HepG2 (cell line): Measurements from ENCODE around the gene PRM2. TPM values are rescaled to one million over a fixed set of nuclear protein-coding genes. Genes with fewer than 3 reads are reported as not detected.
A peak's percentile ranks its signal among the peaks of the same experiment; 100 is the strongest.

Source experiments
- BCL6 ChIP-seq: IDR thresholded peaks from 2 replicates; pipeline ENCODE4 v1.6.1; 2016; ENCODE audit warnings: missing genetic modification reagents, missing compliant biosample characterization
- BORCS8-MEF2B ChIP-seq: sonication (generic); formaldehyde crosslinking; IDR thresholded peaks from 2 replicates; pipeline ENCODE4 v1.8.0; 2022; ENCODE audit warnings: mild to moderate bottlenecking, missing genetic modification reagents
- DRAP1 ChIP-seq: IDR thresholded peaks from 2 replicates; pipeline ENCODE4 v1.6.1; 2016; ENCODE audit warnings: missing genetic modification reagents, missing compliant biosample characterization
- FLYWCH1 ChIP-seq: sonication (generic); formaldehyde crosslinking; IDR thresholded peaks from 2 replicates; pipeline ENCODE4 v1.8.1; 2023; ENCODE audit warnings: mild to moderate bottlenecking, missing genetic modification reagents
- FOXA1 ChIP-seq, 2 experiments: fragments of 450-650 bp in 1 of 2; sonication (generic) in 1 of 2; formaldehyde crosslinking in 1 of 2; IDR thresholded peaks; 2 replicates each; pipeline versions ENCODE4 v1.4.0 to v1.6.1; 2016 to 2020; ENCODE audit warnings: missing genetic modification reagents in 1 of 2
- IKZF4 ChIP-seq: sonication (generic); formaldehyde crosslinking; IDR thresholded peaks from 2 replicates; pipeline ENCODE4 v1.5.1; 2020; ENCODE audit warnings: borderline replicate concordance, mild to moderate bottlenecking, low read depth, missing genetic modification reagents; ENCODE audit errors: not compliant biosample characterization
- MYC ChIP-seq: sonication (generic); formaldehyde crosslinking; IDR thresholded peaks from 2 replicates; pipeline ENCODE4 v1.9.0; 2021; ENCODE audit warnings: missing genetic modification reagents, borderline replicate concordance
- POLR2AphosphoS5 ChIP-seq: IDR thresholded peaks from 2 replicates; pipeline ENCODE4 v1.6.1; 2012; ENCODE audit warnings: low read depth, low read length
- RFXAP ChIP-seq: sonication (generic); formaldehyde crosslinking; IDR thresholded peaks from 2 replicates; pipeline ENCODE4 v1.4.0; 2020; ENCODE audit warnings: missing genetic modification reagents, borderline replicate concordance
- TAF15 ChIP-seq: fragments of 200-400 bp; formaldehyde crosslinking; IDR thresholded peaks from one replicate; pipeline ENCODE4 v1.6.1; 2018; ENCODE audit warnings: mild to moderate bottlenecking, low read depth, low read length; ENCODE audit not compliant: poor library complexity, severe bottlenecking
- TP53 ChIP-seq: sonication (generic); formaldehyde crosslinking; conservative IDR thresholded peaks from 2 replicates; pipeline ENCODE4 v1.4.0; 2020; ENCODE audit warnings: missing genetic modification reagents
- ZIK1 ChIP-seq: sonication (generic); formaldehyde crosslinking; IDR thresholded peaks from 2 replicates; pipeline ENCODE4 v1.5.0; 2020; ENCODE audit warnings: mild to moderate bottlenecking, low read depth, missing genetic modification reagents, borderline replicate concordance
- ZNF263 ChIP-seq: sonication (generic); formaldehyde crosslinking; IDR thresholded peaks from 2 replicates; pipeline ENCODE4 v1.4.0; 2020; ENCODE audit warnings: missing genetic modification reagents
- ZNF282 ChIP-seq: fragments of 450-650 bp; IDR thresholded peaks from 2 replicates; pipeline ENCODE4 v1.6.1; 2018; ENCODE audit not compliant: partially characterized antibody
- ZNF335 ChIP-seq: sonication (generic); formaldehyde crosslinking; IDR thresholded peaks from 2 replicates; pipeline ENCODE4 v1.4.0; 2020; ENCODE audit warnings: missing genetic modification reagents
- ZNF432 ChIP-seq: sonication (generic); formaldehyde crosslinking; IDR thresholded peaks from 2 replicates; pipeline ENCODE4 v1.5.0; 2020; ENCODE audit warnings: missing genetic modification reagents, mild to moderate bottlenecking, borderline replicate concordance
- ZNF629 ChIP-seq: sonication (generic); formaldehyde crosslinking; conservative IDR thresholded peaks from 2 replicates; pipeline ENCODE4 v1.5.0; 2020; ENCODE audit warnings: missing genetic modification reagents
- ZNF644 ChIP-seq: IDR thresholded peaks from 2 replicates; pipeline ENCODE4 v1.6.1; 2016; ENCODE audit warnings: low read depth
- polyA plus RNA-seq, 8 experiments: library from polyadenylated mRNA; depleted of rRNA in 3 of 8; stranded (reverse) in 7 of 8; unstranded in 1 of 8; fragments of >200 nt; fragmentation: Illumina TruSeq in 4 of 8; extraction: Trizol in 4 of 8; gene quantifications; 2 replicates each; pipeline versions ENCODE4 v1.2.1 to v1.2.3, GENCODE V29; 2011 to 2016; ENCODE audit warnings: low read depth in 4 of 8, missing spikeins in 1 of 8, mixed read lengths in 1 of 8; ENCODE audit not compliant: insufficient read depth in 1 of 8
- total RNA-seq, 5 experiments: library from RNA; depleted of rRNA; stranded (reverse); fragments of >200 nt; fragmentation: Illumina TruSeq; extraction: Trizol; gene quantifications; 2 replicates each; pipeline ENCODE4 v1.2.3, GENCODE V29; 2016; ENCODE audit warnings: low read depth in 1 of 5
- TF ChIP-seq, protein P1 (sequence below): sonication (generic); formaldehyde crosslinking; IDR thresholded peaks from 2 replicates; pipeline ENCODE4 v1.5.0; 2020; ENCODE audit warnings: mild to moderate bottlenecking, missing genetic modification reagents
- TF ChIP-seq, protein P2 (sequence below): sonication (generic); formaldehyde crosslinking; IDR thresholded peaks from 2 replicates; pipeline ENCODE4 v1.4.0; 2020; ENCODE audit warnings: missing genetic modification reagents, borderline replicate concordance
- TF ChIP-seq, protein P3 (sequence below): sonication (generic); formaldehyde crosslinking; IDR thresholded peaks from 2 replicates; pipeline ENCODE4 v1.4.0; 2020; ENCODE audit warnings: missing genetic modification reagents
- TF ChIP-seq, protein P4 (sequence below): sonication (generic); formaldehyde crosslinking; IDR thresholded peaks from 2 replicates; pipeline ENCODE4 v1.8.1; 2023; ENCODE audit warnings: mild to moderate bottlenecking, inconsistent platforms, moderate library complexity, missing genetic modification reagents, borderline replicate concordance

PRM2 gene
- total and polyA plus RNA-seq, 2 of the 13 experiments (the other 11 are each of a cell fraction or from before 2014, with no cell fraction given), result 0.54 TPM; not detected in 1

DNA sequence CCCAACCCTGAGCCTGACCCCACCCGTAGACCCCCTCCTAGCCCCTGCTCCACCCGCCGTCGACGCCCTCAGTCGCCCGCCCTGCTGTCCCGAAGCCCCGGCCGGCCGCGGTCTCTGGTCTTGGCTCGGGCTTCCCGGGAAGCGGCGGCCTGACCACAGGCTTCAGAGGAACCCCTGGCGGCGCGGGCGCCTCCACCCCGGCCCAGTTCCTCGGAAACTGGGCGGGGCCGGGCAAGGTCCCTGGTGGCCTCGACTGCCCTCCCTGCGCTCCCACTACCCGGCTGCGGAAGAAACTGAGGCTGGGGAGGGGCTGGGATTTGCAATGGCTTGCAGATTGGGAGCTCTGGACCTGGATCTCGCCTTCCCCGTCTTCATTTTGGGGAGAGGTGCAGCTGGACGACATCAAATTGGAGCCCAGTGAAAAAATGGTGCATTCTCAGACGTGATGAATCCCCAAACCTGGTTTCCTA is 19.6 kb downstream of the PRM2 start (continued):
- TF ChIP-seq ZIK1 (no peak), MYC (no peak), ZNF282 (no peak), ZNF629 (CRISPR knock-in tag) (no peak; the same call in 1 of the 2 replicates), IKZF4 (CRISPR knock-in tag) (peak; percentile 84), ZNF432 (CRISPR knock-in tag) (no peak), ZNF263 (no peak; the same call in 1 of the 2 replicates), BCL6 (CRISPR knock-in tag) (no peak), RFXAP (CRISPR knock-in tag) (no peak), ZNF335 (CRISPR knock-in tag) (no peak), BORCS8-MEF2B (no peak), FLYWCH1 (no peak), FOXA1 (IDR thresholded peaks at IDR 0.05) (no peak), FOXA1 (CRISPR knock-in tag; IDR thresholded peaks at IDR 0.05) (no peak), DRAP1 (CRISPR knock-in tag) (no peak; the same call in none of the 2 replicates), TAF15 (no peak), ZNF644 (CRISPR knock-in tag) (no peak), POLR2AphosphoS5 (no peak), TP53 (CRISPR knock-in tag) (no peak; the same call in 1 of the 2 replicates)
- TF ChIP-seq, protein P1, sequence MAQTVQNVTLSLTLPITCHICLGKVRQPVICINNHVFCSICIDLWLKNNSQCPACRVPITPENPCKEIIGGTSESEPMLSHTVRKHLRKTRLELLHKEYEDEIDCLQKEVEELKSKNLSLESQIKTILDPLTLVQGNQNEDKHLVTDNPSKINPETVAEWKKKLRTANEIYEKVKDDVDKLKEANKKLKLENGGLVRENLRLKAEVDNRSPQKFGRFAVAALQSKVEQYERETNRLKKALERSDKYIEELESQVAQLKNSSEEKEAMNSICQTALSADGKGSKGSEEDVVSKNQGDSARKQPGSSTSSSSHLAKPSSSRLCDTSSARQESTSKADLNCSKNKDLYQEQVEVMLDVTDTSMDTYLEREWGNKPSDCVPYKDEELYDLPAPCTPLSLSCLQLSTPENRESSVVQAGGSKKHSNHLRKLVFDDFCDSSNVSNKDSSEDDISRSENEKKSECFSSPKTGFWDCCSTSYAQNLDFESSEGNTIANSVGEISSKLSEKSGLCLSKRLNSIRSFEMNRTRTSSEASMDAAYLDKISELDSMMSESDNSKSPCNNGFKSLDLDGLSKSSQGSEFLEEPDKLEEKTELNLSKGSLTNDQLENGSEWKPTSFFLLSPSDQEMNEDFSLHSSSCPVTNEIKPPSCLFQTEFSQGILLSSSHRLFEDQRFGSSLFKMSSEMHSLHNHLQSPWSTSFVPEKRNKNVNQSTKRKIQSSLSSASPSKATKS (CRISPR knock-in tag), result no peak
- TF ChIP-seq, protein P2, sequence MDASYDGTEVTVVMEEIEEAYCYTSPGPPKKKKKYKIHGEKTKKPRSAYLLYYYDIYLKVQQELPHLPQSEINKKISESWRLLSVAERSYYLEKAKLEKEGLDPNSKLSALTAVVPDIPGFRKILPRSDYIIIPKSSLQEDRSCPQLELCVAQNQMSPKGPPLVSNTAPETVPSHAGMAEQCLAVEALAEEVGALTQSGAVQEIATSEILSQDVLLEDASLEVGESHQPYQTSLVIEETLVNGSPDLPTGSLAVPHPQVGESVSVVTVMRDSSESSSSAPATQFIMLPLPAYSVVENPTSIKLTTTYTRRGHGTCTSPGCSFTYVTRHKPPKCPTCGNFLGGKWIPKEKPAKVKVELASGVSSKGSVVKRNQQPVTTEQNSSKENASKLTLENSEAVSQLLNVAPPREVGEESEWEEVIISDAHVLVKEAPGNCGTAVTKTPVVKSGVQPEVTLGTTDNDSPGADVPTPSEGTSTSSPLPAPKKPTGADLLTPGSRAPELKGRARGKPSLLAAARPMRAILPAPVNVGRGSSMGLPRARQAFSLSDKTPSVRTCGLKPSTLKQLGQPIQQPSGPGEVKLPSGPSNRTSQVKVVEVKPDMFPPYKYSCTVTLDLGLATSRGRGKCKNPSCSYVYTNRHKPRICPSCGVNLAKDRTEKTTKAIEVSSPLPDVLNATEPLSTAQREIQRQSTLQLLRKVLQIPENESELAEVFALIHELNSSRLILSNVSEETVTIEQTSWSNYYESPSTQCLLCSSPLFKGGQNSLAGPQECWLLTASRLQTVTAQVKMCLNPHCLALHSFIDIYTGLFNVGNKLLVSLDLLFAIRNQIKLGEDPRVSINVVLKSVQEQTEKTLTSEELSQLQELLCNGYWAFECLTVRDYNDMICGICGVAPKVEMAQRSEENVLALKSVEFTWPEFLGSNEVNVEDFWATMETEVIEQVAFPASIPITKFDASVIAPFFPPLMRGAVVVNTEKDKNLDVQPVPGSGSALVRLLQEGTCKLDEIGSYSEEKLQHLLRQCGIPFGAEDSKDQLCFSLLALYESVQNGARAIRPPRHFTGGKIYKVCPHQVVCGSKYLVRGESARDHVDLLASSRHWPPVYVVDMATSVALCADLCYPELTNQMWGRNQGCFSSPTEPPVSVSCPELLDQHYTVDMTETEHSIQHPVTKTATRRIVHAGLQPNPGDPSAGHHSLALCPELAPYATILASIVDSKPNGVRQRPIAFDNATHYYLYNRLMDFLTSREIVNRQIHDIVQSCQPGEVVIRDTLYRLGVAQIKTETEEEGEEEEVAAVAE (CRISPR knock-in tag), result no peak
- TF ChIP-seq, protein P3, sequence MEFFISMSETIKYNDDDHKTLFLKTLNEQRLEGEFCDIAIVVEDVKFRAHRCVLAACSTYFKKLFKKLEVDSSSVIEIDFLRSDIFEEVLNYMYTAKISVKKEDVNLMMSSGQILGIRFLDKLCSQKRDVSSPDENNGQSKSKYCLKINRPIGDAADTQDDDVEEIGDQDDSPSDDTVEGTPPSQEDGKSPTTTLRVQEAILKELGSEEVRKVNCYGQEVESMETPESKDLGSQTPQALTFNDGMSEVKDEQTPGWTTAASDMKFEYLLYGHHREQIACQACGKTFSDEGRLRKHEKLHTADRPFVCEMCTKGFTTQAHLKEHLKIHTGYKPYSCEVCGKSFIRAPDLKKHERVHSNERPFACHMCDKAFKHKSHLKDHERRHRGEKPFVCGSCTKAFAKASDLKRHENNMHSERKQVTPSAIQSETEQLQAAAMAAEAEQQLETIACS (CRISPR knock-in tag), result no peak
- TF ChIP-seq, protein P4, sequence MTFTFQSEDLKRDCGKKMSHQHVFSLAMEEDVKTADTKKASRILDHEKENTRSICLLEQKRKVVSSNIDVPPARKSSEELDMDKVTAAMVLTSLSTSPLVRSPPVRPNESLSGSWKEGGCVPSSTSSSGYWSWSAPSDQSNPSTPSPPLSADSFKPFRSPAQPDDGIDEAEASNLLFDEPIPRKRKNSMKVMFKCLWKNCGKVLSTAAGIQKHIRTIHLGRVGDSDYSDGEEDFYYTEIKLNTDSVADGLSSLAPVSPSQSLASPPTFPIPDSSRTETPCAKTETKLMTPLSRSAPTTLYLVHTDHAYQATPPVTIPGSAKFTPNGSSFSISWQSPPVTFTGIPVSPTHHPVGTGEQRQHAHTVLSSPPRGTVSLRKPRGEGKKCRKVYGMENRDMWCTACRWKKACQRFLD (CRISPR knock-in tag), result no peak; the same call in 1 of the 2 replicates
